C4-2B (cell line): ENCODE measurements around the gene SUMF1.

Source experiments
- CTCF ChIP-seq: fragments of 450-650 bp; conservative IDR thresholded peaks from 2 replicates; pipeline ENCODE4 v1.5.1; 2017; ENCODE audit warnings: mild to moderate bottlenecking
- ZFX ChIP-seq: fragments of 450-650 bp; IDR thresholded peaks from 2 replicates; pipeline ENCODE4 v1.6.1; 2017

GRCh38 chr3:4426782-4427344 lies 40.2 kb downstream of the SUMF1 start:
- TF ChIP-seq CTCF (no peak), ZFX (no peak)
